Measurements from ENCODE around the gene TENT5C. TPM values are rescaled to one million over a fixed set of nuclear protein-coding genes. Genes with fewer than 3 reads are reported as not detected.

Gene TENT5C
- total and polyA plus RNA-seq, 9 of the 15 experiments (the other 6 are each of a cell fraction or from before 2014, with no cell fraction given), result 1.8 to 7.7 (median 4.0) TPM

- TF ChIP-seq ZNF561 (CRISPR knock-in tag; conservative IDR thresholded peaks at IDR 0.05) (no peak), XRCC5 (IDR thresholded peaks at IDR 0.05; ENCODE audit: low read depth, low read length) (no peak), GTF2F1 (IDR thresholded peaks at IDR 0.05; ENCODE audit: low read depth, low read length) (no peak), RBM39 (optimal IDR thresholded peaks at IDR 0.05; ENCODE audit: low read depth, low read length) (no peak), NFIX (CRISPR knock-in tag; IDR thresholded peaks at IDR 0.05; ENCODE audit: low read depth) (no peak), ELK3 (CRISPR knock-in tag; IDR thresholded peaks at IDR 0.05) (no peak), HNRNPL (IDR thresholded peaks at IDR 0.05; ENCODE audit: low read depth, low read length) (no peak), ZNF445 (CRISPR knock-in tag; IDR thresholded peaks at IDR 0.05; ENCODE audit: low read depth) (no peak), C11orf30 (IDR thresholded peaks at IDR 0.05; ENCODE audit: low read depth) (no peak), ETV1 (tag; conservative IDR thresholded peaks at IDR 0.05; ENCODE audit: low read depth) (no peak), BCOR (IDR thresholded peaks at IDR 0.05) (peak; percentile 28; the same call in 1 of the 2 replicates), ZNF707 (CRISPR knock-in tag; conservative IDR thresholded peaks at IDR 0.05) (no peak), ZNF384 (IDR thresholded peaks at IDR 0.05; ENCODE audit: low read depth, low read length) (no peak)
- TF ChIP-seq, protein P1, sequence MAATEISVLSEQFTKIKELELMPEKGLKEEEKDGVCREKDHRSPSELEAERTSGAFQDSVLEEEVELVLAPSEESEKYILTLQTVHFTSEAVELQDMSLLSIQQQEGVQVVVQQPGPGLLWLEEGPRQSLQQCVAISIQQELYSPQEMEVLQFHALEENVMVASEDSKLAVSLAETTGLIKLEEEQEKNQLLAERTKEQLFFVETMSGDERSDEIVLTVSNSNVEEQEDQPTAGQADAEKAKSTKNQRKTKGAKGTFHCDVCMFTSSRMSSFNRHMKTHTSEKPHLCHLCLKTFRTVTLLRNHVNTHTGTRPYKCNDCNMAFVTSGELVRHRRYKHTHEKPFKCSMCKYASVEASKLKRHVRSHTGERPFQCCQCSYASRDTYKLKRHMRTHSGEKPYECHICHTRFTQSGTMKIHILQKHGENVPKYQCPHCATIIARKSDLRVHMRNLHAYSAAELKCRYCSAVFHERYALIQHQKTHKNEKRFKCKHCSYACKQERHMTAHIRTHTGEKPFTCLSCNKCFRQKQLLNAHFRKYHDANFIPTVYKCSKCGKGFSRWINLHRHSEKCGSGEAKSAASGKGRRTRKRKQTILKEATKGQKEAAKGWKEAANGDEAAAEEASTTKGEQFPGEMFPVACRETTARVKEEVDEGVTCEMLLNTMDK (IDR thresholded peaks at IDR 0.05; ENCODE audit: borderline replicate concordance, insufficient read depth, low read depth, low read length, poor library complexity, severe bottlenecking), result no peak
- TF ChIP-seq, protein P2, sequence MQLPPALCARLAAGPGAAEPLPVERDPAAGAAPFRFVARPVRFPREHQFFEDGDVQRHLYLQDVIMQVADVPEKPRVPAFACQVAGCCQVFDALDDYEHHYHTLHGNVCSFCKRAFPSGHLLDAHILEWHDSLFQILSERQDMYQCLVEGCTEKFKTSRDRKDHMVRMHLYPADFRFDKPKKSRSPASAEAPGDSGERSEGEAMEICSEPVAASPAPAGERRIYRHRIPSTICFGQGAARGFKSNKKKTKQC (CRISPR knock-in tag; IDR thresholded peaks at IDR 0.05), result no peak
- TF ChIP-seq, protein P3, sequence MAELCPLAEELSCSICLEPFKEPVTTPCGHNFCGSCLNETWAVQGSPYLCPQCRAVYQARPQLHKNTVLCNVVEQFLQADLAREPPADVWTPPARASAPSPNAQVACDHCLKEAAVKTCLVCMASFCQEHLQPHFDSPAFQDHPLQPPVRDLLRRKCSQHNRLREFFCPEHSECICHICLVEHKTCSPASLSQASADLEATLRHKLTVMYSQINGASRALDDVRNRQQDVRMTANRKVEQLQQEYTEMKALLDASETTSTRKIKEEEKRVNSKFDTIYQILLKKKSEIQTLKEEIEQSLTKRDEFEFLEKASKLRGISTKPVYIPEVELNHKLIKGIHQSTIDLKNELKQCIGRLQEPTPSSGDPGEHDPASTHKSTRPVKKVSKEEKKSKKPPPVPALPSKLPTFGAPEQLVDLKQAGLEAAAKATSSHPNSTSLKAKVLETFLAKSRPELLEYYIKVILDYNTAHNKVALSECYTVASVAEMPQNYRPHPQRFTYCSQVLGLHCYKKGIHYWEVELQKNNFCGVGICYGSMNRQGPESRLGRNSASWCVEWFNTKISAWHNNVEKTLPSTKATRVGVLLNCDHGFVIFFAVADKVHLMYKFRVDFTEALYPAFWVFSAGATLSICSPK (IDR thresholded peaks at IDR 0.05; ENCODE audit: borderline replicate concordance), result no peak
- TF ChIP-seq, protein P4, sequence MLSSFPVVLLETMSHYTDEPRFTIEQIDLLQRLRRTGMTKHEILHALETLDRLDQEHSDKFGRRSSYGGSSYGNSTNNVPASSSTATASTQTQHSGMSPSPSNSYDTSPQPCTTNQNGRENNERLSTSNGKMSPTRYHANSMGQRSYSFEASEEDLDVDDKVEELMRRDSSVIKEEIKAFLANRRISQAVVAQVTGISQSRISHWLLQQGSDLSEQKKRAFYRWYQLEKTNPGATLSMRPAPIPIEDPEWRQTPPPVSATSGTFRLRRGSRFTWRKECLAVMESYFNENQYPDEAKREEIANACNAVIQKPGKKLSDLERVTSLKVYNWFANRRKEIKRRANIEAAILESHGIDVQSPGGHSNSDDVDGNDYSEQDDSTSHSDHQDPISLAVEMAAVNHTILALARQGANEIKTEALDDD (IDR thresholded peaks at IDR 0.05), result peak; percentile 64
Observed at GRCh38 chr1:117644696-117645311, 39.0 kb downstream of the TENT5C start (continued).

Measured in K562 (cell line).